PC-9 (cell line): Measurements from ENCODE around the gene VPS13D. TPM values are rescaled to one million over a fixed set of nuclear protein-coding genes. Genes with fewer than 3 reads are reported as not detected.

Source experiments
- BruUV-seq: library from RNA; stranded (reverse); fragments of 400-500 nt; replicated peaks from 2 replicates; lab custom pipeline; 2021; lab: Mats Ljungman, UMichigan
- CTCF ChIA-PET: fragments of 300-600 bp; sonication (Branson Sonifier 250); formaldehyde crosslinking; loops from one replicate; lab custom pipeline; 2022; ENCODE audit warnings: antibody characterized with exemption; lab: Charles Lee
- POLR2A ChIA-PET: fragments of 300-600 bp; sonication (Branson Sonifier 250); formaldehyde crosslinking; loops from one replicate; lab custom pipeline; 2022; ENCODE audit warnings: antibody characterized with exemption; ENCODE audit not compliant: unreplicated experiment; lab: Charles Lee
- DNase-seq, 2 experiments: peaks; one replicate each; pipeline versions ENCODE4 v3.0.0 to v3.0.0-alpha.2; 2015 to 2022; ENCODE audit warnings: mixed read lengths in 1 of 2
- H2AFZ ChIP-seq: fragments of 200-600 bp; sonication (generic); 2 replicates; pipeline ENCODE4 v1.8.1; 2017; ENCODE audit warnings: antibody characterized with exemption
- H3F3A ChIP-seq: fragments of 200-600 bp; sonication (generic); 2 replicates; pipeline ENCODE4 v1.8.1; 2017; ENCODE audit warnings: antibody characterized with exemption, mild to moderate bottlenecking, low read depth; ENCODE audit not compliant: insufficient read depth
- H3K27ac ChIP-seq: fragments of 200-600 bp; sonication (generic); 2 replicates; pipeline ENCODE4 v1.6.1; 2016; ENCODE audit warnings: mixed run types
- H3K27me3 ChIP-seq: fragments of 200-600 bp; sonication (generic); 2 replicates; pipeline ENCODE4 v1.6.1; 2016; ENCODE audit warnings: low read depth, mixed run types; ENCODE audit not compliant: insufficient read depth
- H3K36me3 ChIP-seq: fragments of 200-600 bp; sonication (generic); 2 replicates; pipeline ENCODE4 v1.6.1; 2016; ENCODE audit warnings: low read depth, mixed run types
- H3K4me1 ChIP-seq: fragments of 200-600 bp; sonication (generic); replicated peaks from 2 replicates; pipeline ENCODE4 v1.6.1; 2016; ENCODE audit warnings: mixed run types; ENCODE audit not compliant: insufficient read depth
- H3K4me2 ChIP-seq: fragments of 200-600 bp; sonication (generic); 2 replicates; pipeline ENCODE4 v1.6.1; 2017; ENCODE audit warnings: mixed run types
- H3K4me3 ChIP-seq: fragments of 200-600 bp; sonication (generic); 2 replicates; pipeline ENCODE4 v1.6.1; 2016; ENCODE audit warnings: mixed run types
- H3K79me2 ChIP-seq: fragments of 200-600 bp; sonication (generic); 2 replicates; pipeline ENCODE4 v1.6.1; 2017; ENCODE audit warnings: low read depth, mixed run types
- H3K9me2 ChIP-seq: fragments of 200-600 bp; sonication (generic); 2 replicates; pipeline ENCODE4 v1.8.1; 2017; ENCODE audit warnings: mild to moderate bottlenecking; ENCODE audit not compliant: insufficient read depth
- H3K9me3 ChIP-seq: fragments of 200-600 bp; sonication (generic); 2 replicates; pipeline ENCODE4 v1.8.1; 2016; ENCODE audit warnings: low read depth; ENCODE audit not compliant: insufficient read depth
- H4K20me1 ChIP-seq: fragments of 200-600 bp; sonication (generic); 2 replicates; pipeline ENCODE4 v1.8.1; 2017; ENCODE audit not compliant: insufficient read depth
- CTCF ChIP-seq: fragments of 200-600 bp; sonication (generic); conservative IDR thresholded peaks from 2 replicates; pipeline ENCODE4 v1.6.1; 2017; ENCODE audit warnings: mixed run types, antibody characterized with exemption, mild to moderate bottlenecking, moderate library complexity
- EZH2 ChIP-seq: fragments of 200-600 bp; sonication (generic); IDR thresholded peaks from 2 replicates; pipeline ENCODE4 v1.8.0; 2017; ENCODE audit warnings: antibody characterized with exemption, low read depth
- intact Hi-C: fragments of 100-400 bp; cut with micrococcal nuclease; formaldehyde crosslinking; loops from one replicate; pipeline ENCODE4 v1.10.0; 2022; ENCODE audit not compliant: unreplicated experiment
- total RNA-seq: library from RNA; stranded (reverse); gene quantifications from 2 replicates; pipeline ENCODE4 v1.2.3, GENCODE V29; 2021

The VPS13D gene
- total RNA-seq, 1 experiment from 2014 or later: 36.2 TPM

GRCh38 chr1:12314333-12314903, 84.6 kb downstream of the VPS13D start:
- DNase-seq: no peak
- Histone ChIP-seq H3K4me1 (peaks cover 10% of the 10 kb centered on the region), H3K36me3 (no peaks in the 10 kb centered on the region; the same call in 1 of the 2 replicates), H4K20me1 (no peaks in the 10 kb centered on the region), H3K4me3 (no peak overlapping the region), H3K4me2 (no peak overlapping the region), H3K79me2 (no peaks in the 10 kb centered on the region), H3K27me3 (no peaks in the 10 kb centered on the region), H3F3A (no peaks in the 10 kb centered on the region), H3K27ac (no peak overlapping the region), H2AFZ (no peak overlapping the region), H3K9me2 (no peaks in the 10 kb centered on the region), H3K9me3 (no peaks in the 10 kb centered on the region)
- intact Hi-C loops: loop anchor here (1.0 to 2.0 kb wide), 3 partner anchors 164 to 345 kb away; no protein-coding TSS in a partner anchor
- ChIA-PET CTCF (interaction anchor here (0.6 to 1.1 kb wide), 2 partner anchors 94 to 345 kb away, joined by 3 to 4 read pairs; no protein-coding TSS in a partner anchor), POLR2A (interaction anchor here (0.6 kb wide), 1 partner anchor 305 kb away, joined by 5 read pairs; no protein-coding TSS in a partner anchor)
- peak; percentile 72 for TF ChIP-seq CTCF
- TF ChIP-seq EZH2: no peak
- BruUV-seq: no TSS peak

- Histone ChIP-seq H3K4me2 (no peak overlapping the region), H3F3A (no peaks in the 10 kb centered on the region), H2AFZ (no peak overlapping the region), H3K36me3 (no peaks in the 10 kb centered on the region; the same call in 1 of the 2 replicates), H3K27ac (no peak overlapping the region), H3K4me3 (no peak overlapping the region), H3K79me2 (no peaks in the 10 kb centered on the region), H3K9me3 (no peaks in the 10 kb centered on the region), H3K27me3 (no peaks in the 10 kb centered on the region), H4K20me1 (no peaks in the 10 kb centered on the region), H3K9me2 (no peaks in the 10 kb centered on the region), H3K4me1 (peaks cover 10% of the 10 kb centered on the region)
- CTCF ChIA-PET: no interaction called here
- BruUV-seq: no TSS peak
- TF ChIP-seq CTCF: no peak
- TF ChIP-seq EZH2: no peak
- intact Hi-C loops: loop anchor here (2.0 kb wide), 1 partner anchor 164 kb away; no protein-coding TSS in a partner anchor
- POLR2A ChIA-PET: no interaction called here
- DNase-seq: no peak
These were observed 85.3 kb downstream of the VPS13D start for GRCh38 chr1:12315146-12315545.

GRCh38 chr1:12316331-12316730, 86.5 kb downstream of the VPS13D start:
- Histone ChIP-seq H3K9me3 (no peaks in the 10 kb centered on the region), H3K4me3 (no peak overlapping the region), H3K27me3 (no peaks in the 10 kb centered on the region), H3K27ac (no peak overlapping the region), H3K4me1 (peaks cover 10% of the 10 kb centered on the region), H3K9me2 (no peaks in the 10 kb centered on the region), H3K79me2 (no peaks in the 10 kb centered on the region), H3K36me3 (no peaks in the 10 kb centered on the region; the same call in 1 of the 2 replicates), H2AFZ (no peak overlapping the region), H3F3A (no peaks in the 10 kb centered on the region), H3K4me2 (no peak overlapping the region), H4K20me1 (no peaks in the 10 kb centered on the region)
- TF ChIP-seq CTCF: no peak
- intact Hi-C loops: no loop called here
- ChIA-PET CTCF (no interaction called here), POLR2A (no interaction called here)
- DNase-seq: no peak
- no TSS peak for BruUV-seq
